ENCODE results near the gene POLR2C. TPM values are rescaled to one million over a fixed set of nuclear protein-coding genes. Genes with fewer than 3 reads are reported as not detected.

POLR2C gene
- total and polyA plus RNA-seq, 2 of the 13 experiments (the other 11 are each of a cell fraction or from before 2014, with no cell fraction given) = 104 to 216 TPM

DNA sequence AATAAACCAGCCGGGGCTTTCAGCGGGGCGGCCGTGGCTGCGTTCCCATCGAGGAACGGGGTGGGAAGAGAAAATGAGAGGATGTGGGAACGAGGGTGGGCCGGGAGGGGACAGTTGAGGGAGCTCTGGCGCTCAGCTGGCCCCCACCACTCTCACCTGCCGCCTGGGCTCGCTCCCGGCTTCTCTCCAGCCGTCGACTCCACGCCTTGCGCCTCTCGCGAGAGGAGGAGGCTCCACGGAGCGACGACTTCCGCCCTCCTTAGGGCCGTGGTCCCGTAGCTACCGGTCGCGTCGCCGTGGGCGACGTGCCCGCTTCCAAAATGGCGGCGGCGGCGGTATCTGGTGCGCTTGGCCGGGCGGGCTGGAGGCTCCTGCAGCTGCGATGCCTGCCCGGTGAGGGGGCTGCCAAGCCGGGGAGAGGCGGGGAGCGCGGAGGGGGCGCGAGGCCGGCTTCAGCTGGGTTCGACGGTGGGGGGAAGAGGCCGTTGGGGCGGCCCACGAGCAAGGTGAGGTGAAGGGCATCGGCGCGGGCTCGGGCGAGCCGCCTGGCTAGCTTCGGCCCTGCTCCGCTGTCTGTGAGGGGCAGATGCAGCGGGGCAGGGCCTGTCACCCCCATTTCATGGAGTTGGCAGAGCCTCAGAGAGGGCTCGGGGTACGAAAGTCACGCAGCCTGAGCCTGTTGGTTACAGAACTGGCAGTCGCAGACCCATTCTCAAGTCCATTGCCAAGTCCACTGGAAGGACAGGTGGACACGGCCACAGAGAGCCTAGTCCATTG lies 15.1 kb upstream of the POLR2C start, which contains the start of the genes CIAPIN1 and COQ9 (continued):
- TF ChIP-seq, protein P1, sequence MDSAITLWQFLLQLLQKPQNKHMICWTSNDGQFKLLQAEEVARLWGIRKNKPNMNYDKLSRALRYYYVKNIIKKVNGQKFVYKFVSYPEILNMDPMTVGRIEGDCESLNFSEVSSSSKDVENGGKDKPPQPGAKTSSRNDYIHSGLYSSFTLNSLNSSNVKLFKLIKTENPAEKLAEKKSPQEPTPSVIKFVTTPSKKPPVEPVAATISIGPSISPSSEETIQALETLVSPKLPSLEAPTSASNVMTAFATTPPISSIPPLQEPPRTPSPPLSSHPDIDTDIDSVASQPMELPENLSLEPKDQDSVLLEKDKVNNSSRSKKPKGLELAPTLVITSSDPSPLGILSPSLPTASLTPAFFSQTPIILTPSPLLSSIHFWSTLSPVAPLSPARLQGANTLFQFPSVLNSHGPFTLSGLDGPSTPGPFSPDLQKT (CRISPR knock-in tag; IDR thresholded peaks at IDR 0.05; ENCODE audit: borderline replicate concordance) = 0 out of 2 replicates have a peak, but pooled peaks have one; percentile 52
- TF ChIP-seq ZBTB1 (CRISPR knock-in tag; IDR thresholded peaks at IDR 0.05; ENCODE audit: borderline replicate concordance) = no peak
- no peak; the same call in none of the 2 replicates for TF ChIP-seq ZNF225 (CRISPR knock-in tag; IDR thresholded peaks at IDR 0.05)
- no peak for TF ChIP-seq JUND (CRISPR knock-in tag; IDR thresholded peaks at IDR 0.05)
- TF ChIP-seq ZBTB37 (CRISPR knock-in tag; IDR thresholded peaks at IDR 0.05) = no peak
- TF ChIP-seq LCORL (IDR thresholded peaks at IDR 0.05) = no peak
- TF ChIP-seq LCORL (CRISPR knock-in tag; IDR thresholded peaks at IDR 0.05) = no peak; the same call in 1 of the 2 replicates
- TF ChIP-seq SALL2 (CRISPR knock-in tag; IDR thresholded peaks at IDR 0.05) = peak; percentile 99
- TF ChIP-seq, protein P2, sequence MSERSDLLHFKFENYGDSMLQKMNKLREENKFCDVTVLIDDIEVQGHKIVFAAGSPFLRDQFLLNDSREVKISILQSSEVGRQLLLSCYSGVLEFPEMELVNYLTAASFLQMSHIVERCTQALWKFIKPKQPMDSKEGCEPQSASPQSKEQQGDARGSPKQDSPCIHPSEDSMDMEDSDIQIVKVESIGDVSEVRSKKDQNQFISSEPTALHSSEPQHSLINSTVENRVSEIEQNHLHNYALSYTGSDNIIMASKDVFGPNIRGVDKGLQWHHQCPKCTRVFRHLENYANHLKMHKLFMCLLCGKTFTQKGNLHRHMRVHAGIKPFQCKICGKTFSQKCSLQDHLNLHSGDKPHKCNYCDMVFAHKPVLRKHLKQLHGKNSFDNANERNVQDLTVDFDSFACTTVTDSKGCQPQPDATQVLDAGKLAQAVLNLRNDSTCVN (CRISPR knock-in tag; IDR thresholded peaks at IDR 0.05; ENCODE audit: borderline replicate concordance) = peak; percentile 79; the same call in 1 of the 2 replicates
- TF ChIP-seq PLRG1 (conservative IDR thresholded peaks at IDR 0.05) = no peak
- TF ChIP-seq ATF2 (CRISPR knock-in tag; IDR thresholded peaks at IDR 0.05) = peak; percentile 92
- peak; percentile 83 for TF ChIP-seq TP53 (CRISPR knock-in tag; conservative IDR thresholded peaks at IDR 0.05)
- TF ChIP-seq HMG20A (CRISPR knock-in tag; IDR thresholded peaks at IDR 0.05; ENCODE audit: borderline replicate concordance) = peak; percentile 8; the same call in 1 of the 2 replicates
- TF ChIP-seq SMYD3 (CRISPR knock-in tag; IDR thresholded peaks at IDR 0.05) = no peak; the same call in 1 of the 2 replicates
- TF ChIP-seq KMT2B (CRISPR knock-in tag; IDR thresholded peaks at IDR 0.05) = peak; percentile 98
- TF ChIP-seq NR2C2 (CRISPR knock-in tag; IDR thresholded peaks at IDR 0.05; ENCODE audit: borderline replicate concordance) = peak; percentile 91
- no peak for TF ChIP-seq ZNF10 (CRISPR knock-in tag; IDR thresholded peaks at IDR 0.05; ENCODE audit: borderline replicate concordance, low read depth)
- no peak for TF ChIP-seq NFE2 (CRISPR knock-in tag; IDR thresholded peaks at IDR 0.05)
- TF ChIP-seq, protein P3, sequence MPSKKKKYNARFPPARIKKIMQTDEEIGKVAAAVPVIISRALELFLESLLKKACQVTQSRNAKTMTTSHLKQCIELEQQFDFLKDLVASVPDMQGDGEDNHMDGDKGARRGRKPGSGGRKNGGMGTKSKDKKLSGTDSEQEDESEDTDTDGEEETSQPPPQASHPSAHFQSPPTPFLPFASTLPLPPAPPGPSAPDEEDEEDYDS (CRISPR knock-in tag; IDR thresholded peaks at IDR 0.05) = peak; percentile 94
- peak; percentile 95; the same call in 1 of the 2 replicates for TF ChIP-seq ZNF615 (CRISPR knock-in tag; IDR thresholded peaks at IDR 0.05; ENCODE audit: borderline replicate concordance)
- TF ChIP-seq U2AF1 (optimal IDR thresholded peaks at IDR 0.05; ENCODE audit: low read depth, low read length) = no peak
- TF ChIP-seq CEBPG (CRISPR knock-in tag; IDR thresholded peaks at IDR 0.05) = 0 out of 2 replicates have a peak, but pooled peaks have one; percentile 17
- TF ChIP-seq ZZZ3 (CRISPR knock-in tag; IDR thresholded peaks at IDR 0.05; ENCODE audit: borderline replicate concordance) = peak; percentile 96
- no peak for TF ChIP-seq CENPT (CRISPR knock-in tag; IDR thresholded peaks at IDR 0.05; ENCODE audit: low read depth)
- peak; percentile 20; the same call in 1 of the 2 replicates for TF ChIP-seq ONECUT2 (CRISPR knock-in tag; IDR thresholded peaks at IDR 0.05)
